NCI-H82 (cell line): ENCODE results near the gene BICDL1.
A peak's percentile ranks its signal among the peaks of the same experiment; 100 is the strongest.

Source experiments
- DNase-seq: peaks from one replicate; lab custom pipeline; 2025; lab: John Stamatoyannopoulos, UW

The BICDL1 gene

DNA sequence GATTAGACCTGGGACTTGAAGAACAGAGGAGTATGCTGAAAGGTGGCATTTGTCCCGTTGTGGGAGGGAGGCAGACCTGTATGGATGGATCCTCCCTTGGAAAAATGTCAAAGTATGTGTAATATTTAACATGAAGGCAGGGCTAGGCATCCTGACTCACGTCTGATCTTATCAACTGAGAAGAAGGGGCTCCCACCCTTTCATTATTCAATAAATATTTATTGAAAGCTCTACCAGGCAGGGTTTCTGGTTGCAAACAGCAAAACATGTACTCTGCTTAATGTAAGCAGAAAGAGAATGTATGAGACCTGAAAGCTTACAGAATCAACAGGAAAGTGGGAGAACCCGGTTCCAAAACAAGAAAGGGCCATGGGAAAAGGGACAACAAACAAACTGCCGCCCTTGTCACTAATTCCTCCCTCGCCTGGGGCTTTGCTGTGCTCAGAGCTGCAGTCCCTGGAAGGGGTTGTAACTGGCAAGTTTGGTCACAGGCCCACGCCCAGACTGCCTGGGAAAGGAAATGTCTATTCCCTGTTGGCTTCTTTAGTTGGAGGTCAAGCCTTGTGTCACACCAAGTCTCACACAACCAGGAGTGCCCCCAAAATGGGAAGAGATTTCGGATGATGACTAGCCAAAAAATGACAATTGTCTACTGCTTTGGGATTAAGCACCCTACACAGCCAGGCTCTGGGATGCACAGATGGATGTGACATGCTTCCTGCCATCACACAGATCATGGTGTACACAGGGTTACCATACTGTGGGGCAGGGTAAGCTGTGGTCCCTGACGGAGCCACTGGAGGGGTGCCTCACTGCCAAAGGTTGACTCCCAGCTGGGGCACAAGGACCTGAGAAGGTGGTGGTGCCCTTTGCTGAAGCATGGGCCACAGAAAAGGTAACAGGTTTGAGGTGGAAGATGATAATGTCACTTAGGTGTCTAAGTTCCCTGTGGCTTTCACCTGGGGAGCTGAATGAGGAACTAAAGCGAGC lies 90.7 kb downstream of the BICDL1 start:
- no peak for DNase-seq

DNA sequence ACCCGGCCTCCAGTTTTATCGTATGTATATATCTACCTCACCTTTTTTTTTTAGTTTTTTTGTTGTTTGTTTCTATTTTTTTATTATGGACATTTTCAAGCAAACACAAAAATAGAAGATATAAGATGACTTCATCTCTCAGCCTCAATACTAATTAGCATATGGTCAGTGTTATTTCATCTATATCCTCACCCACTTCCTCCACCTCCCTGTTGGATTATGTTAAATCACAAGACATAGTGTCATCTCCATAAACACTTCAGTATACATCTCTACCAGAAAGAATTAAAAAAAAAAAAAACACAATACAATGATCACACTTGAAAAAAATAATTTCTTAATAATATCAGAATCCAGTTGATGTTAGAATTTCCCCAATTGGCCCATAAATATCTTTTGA lies 92.6 kb downstream of the BICDL1 start:
- no peak for DNase-seq

DNA sequence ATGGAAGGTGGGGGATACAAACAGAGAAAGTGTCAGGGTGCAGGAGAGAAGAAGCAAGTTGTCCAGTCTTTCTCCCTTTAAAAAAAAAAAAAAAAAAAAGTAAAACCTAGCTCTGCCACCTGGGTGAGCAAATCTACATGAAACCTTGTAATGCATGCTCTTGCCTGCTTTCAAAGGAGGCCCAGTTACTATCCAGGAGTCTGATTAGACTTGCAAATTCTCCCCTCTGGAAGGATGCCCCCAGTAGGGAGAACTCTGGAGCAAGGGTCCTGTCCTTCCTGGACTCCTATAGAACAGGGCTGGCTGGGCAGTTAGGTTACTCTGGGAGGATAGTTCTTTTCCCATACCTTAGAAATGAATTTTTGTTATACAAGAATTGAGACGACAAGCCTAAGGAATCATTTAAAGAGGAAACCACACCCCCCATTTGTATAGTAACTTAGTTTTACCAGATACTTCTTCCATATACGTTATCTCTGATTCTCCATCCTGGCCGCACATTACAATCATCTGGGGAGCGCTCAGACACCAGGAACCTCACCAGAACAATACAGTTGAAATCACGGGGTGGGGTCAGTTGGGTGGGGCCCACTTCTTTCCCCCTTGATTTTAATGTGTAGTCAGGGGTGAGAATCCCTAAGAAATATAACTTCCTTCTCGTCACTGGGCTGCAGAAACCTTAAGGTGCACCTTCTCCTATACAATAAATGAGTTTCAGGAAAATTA lies 97.0 kb downstream of the BICDL1 start:
- DNase-seq: no peak

DNA sequence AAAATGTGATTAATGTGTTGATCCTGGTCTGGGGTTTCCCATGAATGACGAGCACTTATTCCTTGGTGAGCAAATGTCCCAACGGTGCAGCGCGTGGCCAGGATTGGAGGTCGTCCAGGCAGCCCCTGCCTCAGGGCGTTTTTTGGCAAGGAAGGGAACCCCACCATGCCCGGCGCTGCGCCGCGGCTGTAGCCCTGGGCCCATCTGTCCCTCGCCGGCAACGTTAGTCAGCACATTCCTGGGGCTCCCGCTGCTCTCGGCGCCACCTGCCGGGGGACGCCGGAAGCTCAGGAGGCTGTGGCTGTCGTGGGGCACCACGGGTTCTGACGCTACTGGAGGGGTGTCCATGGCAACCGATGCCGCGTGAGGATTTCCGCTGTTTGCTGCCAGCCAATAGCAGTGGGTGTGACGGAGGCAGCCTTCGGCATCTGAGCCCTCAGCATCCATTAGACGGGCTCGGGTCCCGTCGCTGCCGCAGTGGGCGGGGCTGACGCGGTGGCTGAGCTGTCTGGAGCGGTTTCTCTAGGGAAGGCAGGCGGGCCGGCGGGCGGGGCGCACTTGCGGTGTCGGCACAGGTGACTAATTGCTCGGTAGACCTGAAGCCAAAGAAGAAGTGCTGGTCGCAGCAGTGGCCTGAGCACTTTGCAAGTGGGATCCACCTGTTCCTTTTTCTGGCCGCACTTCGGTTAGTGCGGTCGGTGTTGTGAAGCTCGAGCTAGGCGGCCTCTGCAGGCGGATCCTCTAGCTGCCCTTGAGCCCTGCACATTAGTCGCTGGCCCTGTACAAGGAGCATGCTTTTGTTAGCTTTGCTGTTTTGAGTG lies 98.0 kb downstream of the BICDL1 start:
- peak; percentile 100 for DNase-seq

DNA sequence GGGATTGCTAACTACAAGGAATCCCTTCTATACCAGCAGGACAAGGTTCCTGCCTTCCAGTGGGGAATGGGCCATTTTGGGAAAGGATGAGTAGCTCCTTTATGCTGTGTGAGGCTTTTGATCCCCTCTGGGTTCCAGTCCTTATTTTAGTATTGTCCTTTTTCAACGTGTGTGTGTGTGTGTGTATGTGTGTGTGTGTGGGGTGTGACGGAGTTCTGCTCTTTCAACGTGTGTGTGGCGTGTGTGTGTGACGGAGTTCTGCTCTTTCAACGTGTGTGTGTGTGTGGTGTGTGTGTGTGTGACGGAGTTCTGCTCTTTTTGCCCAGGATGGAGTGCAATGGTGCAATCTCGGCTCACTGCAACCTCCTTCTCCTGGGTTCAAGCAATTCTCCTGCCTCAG lies 100.1 kb downstream of the BICDL1 start:
- no peak for DNase-seq

DNA sequence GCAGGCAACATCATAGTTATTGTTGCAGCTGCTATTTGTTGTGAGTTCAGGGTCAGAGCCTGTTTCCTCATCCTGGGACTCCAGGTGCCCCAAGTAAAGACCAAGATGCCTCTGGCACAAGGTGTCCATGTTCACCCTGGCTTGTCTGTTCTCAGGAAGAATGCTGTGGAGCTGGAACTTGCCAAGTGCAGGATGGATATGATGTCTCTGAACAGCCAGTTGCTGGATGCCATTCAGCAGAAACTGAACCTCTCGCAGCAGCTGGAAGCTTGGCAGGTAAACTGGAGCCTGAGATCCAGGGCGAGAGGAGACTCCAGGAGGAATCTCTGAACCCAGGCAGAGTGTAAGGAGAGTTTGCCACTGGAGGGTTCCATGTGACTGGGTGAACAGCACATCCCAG lies 100.8 kb downstream of the BICDL1 start:
- DNase-seq: no peak

DNA sequence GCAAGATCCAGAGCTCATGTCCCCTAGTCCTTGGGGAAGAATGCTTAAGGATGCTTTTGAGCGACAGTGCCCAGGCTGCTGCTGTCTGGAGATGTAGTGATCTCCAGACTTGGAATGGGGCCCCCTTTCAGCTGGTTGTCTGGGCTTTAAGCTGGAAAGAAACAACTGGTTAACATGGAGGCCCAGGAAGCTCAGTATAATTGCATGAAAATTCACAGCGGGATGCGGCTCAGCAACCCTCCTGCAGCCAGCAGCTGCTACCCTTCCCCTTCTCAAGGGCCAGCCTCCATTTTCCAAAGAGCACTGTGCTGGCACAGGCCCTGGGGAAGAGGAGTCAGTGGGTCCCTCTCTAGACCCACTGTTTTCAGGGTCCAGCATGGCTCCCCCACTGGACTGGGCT lies 101.2 kb downstream of the BICDL1 start:
- DNase-seq: no peak

DNA sequence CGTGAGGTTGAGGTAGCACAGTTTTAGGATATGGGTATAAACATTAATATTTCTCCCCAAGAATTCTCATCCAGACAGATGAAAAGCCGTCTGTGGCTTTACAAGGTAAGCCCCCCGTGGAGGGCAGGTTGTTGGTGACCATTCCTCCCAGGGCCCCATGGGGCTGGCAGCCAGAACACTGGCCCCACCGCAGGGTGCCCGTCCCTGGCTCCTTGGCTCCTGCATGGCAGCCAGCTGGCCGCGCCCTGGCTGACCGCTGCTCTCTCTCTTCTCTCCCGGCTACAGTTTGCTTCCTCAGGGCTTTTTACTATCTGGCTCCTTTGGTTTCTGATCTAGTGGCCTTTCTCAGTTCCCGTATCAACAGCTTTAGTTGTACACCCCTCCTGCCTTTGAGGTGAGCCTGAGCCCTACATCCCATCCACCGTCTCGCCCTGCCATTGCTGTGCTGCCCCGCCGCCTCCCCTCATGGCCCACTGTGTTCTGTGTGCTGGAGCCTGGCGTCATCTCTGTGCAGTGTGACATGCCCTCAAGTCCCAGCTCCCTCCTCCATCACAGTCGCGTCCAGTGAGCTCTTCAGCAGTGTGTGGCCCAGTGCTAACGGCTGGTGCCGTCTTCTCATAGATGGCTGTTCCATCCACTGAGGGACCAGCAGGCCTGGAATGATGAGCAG lies 101.7 kb downstream of the BICDL1 start:
- no peak for DNase-seq

DNA sequence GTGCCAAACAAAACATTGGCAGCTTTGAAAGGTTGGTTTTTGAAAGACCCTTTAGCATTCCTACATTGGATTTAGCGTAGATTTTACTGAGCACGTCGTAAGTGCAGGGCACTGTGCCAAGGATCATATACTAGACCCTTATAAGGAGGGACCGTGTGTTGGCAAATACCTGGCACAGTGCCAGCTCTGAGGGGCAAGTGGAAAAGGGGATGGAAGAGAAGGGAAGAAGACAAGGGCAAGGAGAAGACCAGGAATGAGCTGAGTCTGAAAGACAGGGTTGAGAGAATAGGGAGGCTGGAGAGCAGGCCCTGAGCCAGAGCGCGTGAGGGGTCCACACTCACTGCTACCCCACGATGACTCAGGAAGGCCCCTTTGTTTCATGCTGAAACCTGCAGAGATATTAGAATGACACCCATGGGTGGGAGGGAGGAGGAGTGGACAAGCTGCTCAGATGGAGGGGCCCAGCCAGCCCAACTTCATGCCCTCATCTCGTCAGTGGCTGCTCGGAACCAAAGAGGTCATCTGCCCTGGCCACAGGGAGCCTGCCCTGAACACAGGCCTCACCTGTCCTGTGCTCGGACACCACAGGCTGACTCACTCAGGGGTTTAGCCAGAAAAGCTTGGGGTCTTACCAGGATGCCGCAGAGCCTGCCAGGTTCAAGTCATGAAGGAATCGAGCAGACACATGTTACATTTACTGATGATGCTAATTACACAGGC lies 102.5 kb downstream of the BICDL1 start:
- DNase-seq: peak; percentile 20

DNA sequence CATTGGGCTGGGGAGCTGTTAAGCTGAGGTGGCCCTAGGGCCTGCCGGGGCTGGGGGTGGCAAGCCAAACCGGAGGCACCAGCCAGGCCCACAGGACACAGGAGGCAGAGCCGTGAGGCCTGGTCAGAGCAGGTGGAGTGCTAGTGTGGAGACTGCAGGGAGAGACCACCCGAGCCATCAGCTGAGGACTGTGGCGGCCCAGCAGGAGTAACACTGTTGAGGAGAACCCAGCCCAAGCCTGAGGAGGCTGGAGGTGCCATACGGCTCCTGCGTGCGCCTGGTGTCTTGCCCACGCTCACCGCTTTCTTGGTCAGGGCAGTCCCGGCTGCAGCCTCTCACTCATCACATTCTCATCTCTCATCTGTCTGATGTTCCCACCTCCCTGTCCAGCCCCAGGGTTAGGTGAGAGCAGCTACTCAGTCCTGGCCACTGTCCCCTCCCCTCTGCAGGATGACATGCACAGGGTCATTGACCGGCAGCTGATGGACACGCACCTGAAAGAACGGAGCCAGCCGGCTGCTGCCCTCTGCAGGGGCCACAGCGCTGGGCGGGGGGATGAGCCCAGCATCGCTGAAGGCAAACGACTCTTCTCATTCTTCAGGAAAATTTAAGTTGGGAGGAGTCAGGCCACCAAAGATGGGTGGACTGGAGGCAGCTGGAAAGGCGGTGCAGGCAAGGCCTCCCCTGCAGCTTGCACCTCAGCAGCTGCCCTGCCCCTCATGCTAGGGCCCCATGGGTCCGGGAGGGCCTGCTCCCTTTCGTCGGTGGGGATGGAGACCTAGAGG lies 103.7 kb downstream of the BICDL1 start:
- no peak for DNase-seq

DNA sequence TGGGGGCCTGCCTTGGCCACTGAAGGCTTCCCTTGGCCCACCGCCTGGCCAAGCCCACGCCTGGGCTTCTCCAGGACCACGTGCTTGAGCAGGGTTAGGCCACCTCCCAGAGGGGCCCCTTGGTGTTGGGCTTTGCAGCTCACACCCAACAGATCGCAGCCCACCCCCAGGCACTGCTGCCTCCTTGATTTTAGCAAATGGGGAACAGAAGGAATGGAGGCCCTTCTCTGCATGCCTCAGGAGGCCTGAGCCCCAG lies 104.2 kb downstream of the BICDL1 start:
- DNase-seq: no peak

DNA sequence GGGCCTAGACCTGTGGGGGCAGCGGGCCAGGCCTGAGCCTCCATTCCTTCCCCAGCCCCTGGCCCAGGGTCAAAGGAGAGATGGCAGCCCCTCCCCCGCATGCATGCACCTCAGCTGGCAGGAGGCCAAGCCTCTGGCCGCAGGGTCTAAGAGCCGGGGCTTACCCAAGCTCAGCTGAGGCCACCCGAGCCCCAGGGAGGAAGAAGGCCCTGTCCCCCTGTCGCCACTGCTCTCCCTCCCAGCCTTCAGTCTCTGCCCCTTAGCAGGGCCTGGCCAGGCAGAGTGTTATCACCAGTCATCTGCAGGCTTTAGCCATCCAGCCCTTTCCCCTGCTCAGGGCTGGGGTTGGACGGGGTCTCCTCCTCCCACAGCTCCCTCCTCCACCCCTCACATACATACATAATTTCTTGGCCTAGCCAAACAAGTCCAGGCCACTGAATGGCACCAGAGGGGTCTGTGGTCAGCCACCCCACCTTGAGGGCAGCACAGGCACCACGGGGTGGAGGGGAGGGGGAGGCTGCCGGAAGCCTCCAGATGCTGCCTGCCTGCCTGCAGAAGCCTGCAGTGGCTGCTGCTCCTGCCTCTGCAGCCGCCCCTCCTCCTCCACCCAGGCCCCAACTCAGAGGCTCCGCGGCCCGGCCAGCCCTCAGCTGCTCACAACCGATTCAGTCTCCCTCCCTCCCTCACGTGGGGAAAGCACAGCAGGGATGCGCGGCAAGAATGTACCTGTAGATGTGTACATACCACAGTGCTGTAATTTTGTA lies 104.7 kb downstream of the BICDL1 start:
- DNase-seq: peak; percentile 77

DNA sequence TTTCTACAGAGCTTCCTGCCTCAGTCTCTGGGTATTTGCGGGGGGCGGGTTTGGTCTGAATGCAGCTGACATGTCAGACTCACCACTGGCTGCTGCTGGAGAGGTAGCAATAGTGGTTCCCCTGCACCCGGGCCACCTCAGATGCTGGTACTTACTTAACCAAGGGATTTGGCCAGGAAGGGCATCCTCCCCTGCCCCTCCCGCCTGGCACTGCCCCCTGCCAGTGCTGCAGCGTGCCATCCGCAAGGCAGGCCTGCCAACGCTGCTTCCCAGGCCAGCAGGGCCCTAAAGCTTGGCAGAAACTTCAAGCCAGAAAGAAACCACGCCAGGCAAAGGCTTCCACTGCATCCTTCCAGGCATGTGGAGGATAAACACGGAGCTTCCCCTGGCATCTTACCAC lies 105.4 kb downstream of the BICDL1 start:
- DNase-seq: no peak

DNA sequence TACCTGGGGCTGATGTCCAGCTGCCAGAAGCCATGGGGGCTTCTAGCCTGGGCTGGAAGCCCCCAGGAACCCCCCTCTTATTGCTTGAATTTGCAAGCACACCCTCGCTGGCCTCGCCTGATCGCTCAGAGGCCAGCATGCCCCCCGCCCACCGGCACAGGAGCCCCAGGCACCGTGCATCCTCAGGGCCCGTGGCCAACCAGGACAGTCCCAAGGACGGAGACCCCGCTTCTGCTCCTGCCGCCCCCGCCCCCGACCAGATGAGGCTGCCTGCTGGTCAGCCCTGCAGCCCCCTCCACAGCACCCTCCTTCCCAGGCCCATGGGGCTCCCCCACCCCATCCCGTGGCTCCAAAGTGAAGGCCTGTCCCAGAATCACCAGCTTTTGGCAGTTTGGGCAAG lies 106.3 kb downstream of the BICDL1 start:
- no peak for DNase-seq

DNA sequence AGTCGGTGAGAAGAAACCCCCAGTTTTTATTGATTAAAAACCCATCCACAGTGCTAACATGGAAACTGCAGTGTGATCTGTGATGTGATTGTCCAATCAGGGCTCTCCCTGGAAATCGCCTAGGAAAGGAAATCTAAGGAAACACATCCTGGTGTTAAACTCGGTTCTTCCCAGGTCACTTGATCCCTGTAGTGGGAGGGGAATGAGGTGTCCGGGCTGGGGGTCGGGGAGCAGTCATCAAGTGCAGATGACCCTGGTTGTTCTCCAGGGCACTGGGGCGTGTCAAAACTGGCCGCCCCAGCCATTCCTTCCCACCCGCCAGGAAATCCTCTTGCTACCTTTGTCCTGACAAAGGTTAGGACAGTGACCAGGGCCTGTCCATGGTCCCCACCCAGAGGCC lies 106.7 kb downstream of the BICDL1 start:
- no peak for DNase-seq

DNA sequence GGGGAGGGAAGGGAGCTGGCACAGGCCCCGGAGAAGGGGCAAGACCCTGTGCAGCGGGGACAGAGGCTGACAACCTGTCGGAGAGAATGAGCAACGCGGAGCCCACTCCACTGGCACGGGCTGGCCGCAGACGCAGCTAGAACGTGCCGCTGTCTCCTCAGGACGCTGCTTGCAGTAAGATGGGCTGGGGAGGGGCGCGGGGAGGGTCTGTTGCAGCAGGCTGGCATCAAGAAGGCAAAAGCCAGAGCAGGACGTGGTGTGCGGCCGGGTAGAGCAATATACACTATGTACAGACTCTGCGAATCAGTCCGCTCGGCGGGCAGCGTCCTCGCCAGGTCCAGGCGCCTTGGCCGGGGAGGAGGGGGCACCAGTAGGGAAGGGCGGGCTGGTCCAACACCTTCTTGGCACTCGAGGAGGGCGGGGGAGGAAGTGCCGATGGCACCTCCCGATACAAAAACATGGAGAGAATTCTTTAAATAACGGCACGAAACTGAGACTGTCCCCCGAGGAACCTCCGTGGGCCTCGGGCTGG lies 107.7 kb downstream of the BICDL1 start:
- DNase-seq: no peak

DNA sequence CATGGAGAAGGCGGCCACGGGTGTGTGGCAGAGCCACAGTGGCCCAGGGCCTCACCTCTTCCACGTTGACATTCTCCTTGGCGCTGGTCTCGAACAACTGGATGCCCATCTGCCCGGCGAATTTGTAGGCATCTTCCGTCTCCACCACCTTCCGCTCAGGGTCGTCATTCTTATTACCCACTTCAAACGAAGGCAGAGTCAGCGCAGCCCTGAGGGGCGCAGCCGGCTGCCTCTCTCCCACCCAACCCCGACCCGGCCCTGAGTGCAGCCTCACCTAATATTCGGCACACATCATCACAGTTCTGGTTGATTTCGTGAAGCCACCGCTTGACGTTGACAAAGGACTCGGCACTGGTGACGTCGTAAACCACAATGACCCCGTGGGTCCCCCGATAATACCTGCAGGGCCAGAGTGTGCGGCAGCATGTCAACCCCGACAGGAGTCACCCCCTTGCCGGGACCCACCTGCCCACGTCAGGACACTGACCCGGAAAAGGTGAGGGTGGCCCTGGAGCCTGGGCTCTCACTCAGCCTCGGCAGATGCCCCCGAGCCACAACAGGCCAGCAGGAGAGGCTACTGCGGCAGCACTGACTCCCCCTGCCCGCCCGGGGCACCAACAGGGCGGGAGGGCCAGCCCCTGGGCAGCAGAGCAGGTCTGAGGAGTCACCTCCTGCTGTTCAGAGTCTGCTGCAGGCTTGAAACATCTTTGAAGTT lies 109.9 kb downstream of the BICDL1 start:
- no peak for DNase-seq

DNA sequence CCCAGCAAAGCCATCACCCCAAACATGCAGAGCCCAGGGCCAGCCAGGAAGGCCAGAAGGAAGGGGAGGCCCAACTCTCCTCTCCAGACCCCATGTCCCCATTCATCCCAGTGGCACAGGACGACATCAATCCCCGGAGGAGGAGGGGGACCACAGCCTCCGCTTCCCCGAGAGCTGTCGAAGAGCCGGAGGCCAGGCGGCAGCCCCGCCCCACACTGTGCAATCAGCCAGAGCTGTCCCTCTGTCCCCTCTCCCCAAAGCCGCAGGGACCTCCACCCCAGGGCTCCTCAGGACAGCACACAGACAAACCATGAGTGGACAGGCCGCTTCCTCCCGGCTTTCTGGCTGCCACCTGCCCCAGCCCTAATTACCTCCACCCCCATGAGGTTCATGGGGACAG lies 110.7 kb downstream of the BICDL1 start:
- no peak for DNase-seq

DNA sequence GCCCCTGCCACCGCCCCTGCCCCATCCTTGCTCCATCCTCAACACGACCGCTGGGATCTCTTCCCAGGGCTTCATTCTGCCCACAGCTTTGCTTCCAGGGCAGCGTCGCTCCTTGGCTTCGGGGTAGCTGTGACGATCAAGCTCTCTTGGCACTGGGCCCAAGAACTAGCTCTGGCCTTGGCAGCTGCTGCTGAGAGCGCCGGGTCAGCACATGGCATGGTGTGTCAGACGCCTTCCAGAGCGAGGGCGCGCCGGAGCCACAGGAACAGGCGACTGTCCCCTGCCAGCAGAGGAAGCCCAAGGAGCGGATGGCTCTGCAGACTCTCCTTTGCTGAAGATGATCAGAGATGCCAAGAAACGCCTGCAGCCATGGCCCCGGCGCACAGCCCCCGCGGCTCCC lies 111.6 kb downstream of the BICDL1 start:
- DNase-seq: no peak
